GM12875 (cell line): Measurements from ENCODE around the gene SWT1.

Experiments
- H3K4me3 ChIP-seq: one replicate; pipeline ENCODE4 v1.5.1; 2011; ENCODE audit warnings: low read depth, low read length, control low read depth
- TF ChIP-seq, protein P1 (sequence below): IDR thresholded peaks from 2 replicates; pipeline ENCODE4 v1.5.1; 2011; ENCODE audit warnings: low read depth, mild to moderate bottlenecking, control low read depth, inconsistent platforms, low read length, moderate library complexity, borderline replicate concordance; ENCODE audit not compliant: insufficient read depth

Gene SWT1

DNA sequence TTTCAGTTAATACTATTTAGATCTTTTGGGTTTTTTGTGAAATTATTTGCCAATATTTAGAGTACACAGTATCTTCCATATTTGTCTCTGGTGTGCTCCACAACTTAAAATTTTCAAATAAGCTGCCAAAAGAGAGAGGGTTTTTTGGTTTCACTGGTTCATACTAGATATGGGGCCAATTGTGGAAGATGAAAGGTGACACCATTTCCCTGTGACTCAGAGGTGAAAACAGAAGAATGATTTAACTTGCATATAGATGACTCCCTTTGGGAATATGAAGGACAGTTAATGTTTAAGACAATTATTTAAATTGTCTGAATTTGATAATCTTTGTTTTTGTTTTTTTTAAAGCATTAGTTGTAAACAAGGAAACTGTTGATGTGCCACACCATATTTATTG is 122.6 kb downstream of the SWT1 start:
- no peak overlapping the region for H3K4me3 ChIP-seq
- TF ChIP-seq, protein P1, sequence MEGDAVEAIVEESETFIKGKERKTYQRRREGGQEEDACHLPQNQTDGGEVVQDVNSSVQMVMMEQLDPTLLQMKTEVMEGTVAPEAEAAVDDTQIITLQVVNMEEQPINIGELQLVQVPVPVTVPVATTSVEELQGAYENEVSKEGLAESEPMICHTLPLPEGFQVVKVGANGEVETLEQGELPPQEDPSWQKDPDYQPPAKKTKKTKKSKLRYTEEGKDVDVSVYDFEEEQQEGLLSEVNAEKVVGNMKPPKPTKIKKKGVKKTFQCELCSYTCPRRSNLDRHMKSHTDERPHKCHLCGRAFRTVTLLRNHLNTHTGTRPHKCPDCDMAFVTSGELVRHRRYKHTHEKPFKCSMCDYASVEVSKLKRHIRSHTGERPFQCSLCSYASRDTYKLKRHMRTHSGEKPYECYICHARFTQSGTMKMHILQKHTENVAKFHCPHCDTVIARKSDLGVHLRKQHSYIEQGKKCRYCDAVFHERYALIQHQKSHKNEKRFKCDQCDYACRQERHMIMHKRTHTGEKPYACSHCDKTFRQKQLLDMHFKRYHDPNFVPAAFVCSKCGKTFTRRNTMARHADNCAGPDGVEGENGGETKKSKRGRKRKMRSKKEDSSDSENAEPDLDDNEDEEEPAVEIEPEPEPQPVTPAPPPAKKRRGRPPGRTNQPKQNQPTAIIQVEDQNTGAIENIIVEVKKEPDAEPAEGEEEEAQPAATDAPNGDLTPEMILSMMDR: no peak

DNA sequence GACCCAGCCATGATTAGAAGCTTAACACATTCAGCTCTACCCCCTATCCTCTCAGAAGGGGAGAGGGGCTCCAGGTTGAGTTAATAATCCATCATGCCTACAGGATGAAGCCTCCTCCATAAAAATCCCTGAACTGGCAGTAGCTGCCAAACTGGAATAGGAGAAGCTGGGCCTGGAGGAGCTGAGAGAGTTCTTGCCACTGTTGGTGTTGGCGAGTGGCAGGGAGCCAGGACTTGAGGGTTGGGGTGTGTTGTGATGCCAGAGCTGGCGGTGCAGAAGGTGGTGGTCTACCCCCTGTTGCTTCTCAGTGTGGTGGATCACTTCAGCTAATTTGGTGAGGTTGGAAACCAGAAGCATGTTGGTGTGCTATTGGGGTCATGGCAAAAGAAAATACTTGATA is 123.6 kb downstream of the SWT1 start:
- TF ChIP-seq, protein P1: no peak

DNA sequence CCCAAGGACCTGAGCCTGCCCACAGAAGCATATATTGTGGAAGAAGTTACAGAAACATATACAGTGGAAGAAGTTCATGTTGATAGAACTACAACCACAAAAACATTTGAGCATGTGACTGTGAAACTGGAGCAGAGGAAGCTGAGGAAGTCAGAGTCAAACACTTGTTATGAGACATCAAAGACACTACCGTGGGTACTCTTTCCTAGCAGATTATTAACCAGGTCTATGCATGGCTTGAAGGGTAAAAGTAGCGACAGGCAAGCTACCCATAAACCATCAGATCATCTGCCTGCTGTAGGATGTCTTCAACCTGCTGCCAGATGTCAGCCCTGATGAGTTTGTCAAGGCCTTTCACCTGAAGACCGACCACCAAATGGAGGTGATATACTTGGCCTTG is 124.3 kb downstream of the SWT1 start:
- no peak overlapping the region for H3K4me3 ChIP-seq
- TF ChIP-seq, protein P1: no peak

More for the DNA sequence above, 123.6 kb downstream of the SWT1 start:
- H3K4me3 ChIP-seq: no peak overlapping the region

DNA sequence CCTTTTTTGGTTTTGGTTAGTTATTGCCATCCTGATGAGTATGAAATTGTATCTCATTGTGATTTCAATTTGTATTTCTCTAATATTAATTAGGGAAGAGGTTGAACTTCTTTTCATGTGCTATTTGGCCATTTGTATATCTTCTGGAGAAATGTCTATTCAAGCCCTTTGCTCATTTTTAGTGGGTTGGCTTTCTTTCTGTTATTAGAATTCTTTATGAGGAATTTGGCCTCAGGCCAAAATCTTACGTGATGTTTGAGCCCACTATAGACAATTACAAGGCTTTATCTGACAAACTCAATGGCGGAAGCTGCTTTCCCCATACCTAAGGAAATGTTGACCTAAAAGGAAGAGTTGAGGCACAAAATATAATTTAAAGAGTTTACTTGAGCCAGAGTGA is 127.1 kb downstream of the SWT1 start:
- TF ChIP-seq, protein P1: no peak
- H3K4me3 ChIP-seq: no peak overlapping the region

DNA sequence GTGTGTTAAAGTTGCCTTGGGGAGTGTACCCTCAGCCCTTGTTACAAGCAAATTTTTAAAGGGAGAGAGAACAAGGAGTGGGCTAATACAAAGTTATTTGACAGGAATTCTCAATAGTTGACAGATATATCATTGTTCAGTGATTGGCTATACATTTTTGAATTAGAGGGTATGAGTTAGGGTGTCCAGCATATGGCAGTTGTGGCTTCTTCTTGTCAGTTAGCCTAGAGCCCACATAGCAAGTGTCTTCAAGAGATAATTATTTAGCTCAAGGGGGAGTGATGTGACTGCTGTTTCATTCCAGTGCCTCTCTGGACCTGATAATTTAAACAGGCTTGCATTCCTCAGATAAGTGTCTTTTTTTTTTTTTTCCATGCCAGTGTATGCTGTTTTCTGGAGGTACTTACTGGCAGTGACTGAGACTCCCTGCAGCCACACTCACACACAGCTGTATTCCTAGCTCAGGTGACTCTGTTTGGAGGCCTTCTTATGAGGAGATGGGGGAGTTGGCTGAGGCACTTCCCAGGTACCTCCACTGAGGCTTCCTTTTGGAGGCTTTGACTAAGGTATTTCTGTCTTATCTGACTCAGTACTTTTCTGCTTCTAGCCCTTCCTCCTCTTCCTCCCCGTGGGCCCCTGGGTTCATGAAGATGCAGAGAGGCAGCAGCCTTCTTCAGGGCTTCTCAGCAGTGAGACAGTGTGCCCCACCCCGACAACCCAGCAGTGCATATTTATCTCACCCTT is 127.7 kb downstream of the SWT1 start:
- no peak overlapping the region for H3K4me3 ChIP-seq
- TF ChIP-seq, protein P1: no peak

DNA sequence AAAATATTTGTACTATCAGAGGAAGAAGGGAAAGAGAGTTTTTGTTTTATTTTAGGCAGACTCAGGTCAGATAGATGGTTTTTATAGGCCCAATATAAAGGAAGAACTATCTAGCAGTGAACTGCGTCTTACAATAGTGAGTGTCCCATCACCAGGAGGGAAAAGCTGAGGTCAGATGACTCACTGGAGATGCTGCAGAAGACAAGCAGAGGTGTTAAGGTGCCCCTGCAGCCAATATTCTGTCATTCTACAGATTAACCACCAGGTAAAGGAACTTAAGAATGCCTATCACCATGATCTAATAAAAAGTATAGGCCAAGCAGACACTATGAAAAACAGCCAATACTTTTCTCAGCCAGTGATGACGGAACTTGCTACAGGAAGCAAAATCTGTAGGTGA is 130.5 kb downstream of the SWT1 start:
- H3K4me3 ChIP-seq: no peak overlapping the region
- TF ChIP-seq, protein P1: no peak

DNA sequence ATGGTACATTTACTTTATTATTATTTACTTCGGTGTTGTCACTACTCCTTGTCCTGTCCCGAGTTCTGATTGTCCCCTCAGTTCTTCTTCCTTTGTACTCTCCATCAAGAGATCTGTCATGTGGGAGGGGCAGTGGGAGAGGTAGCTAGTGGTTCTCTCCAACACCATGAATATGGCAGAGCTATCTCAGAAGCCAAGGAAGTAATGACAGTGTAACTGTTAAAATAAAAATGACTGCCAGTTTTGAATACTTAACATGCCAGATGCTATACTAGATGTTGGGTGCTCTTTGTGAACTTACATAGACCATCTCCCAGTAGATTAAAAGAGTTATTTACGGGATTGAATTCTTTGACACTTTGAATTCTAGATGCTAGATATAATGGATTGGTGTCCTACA is 131.5 kb downstream of the SWT1 start:
- H3K4me3 ChIP-seq: no peak overlapping the region
- TF ChIP-seq, protein P1: no peak
